ENCODE results near the gene FLVCR2.
"Not testable (repeated sequence)": the region's sequence is repeated elsewhere in the genome, so short reads cannot be mapped to it uniquely, and the experiment has no call there.

Gene FLVCR2

GRCh38 chr14:75600100-75600499 lies 21.7 kb downstream of the FLVCR2 start:
- DNase-seq: not testable (repeated sequence)

GRCh38 chr14:75601061-75601460 lies 22.6 kb downstream of the FLVCR2 start:
- not testable (repeated sequence) for DNase-seq

DNA sequence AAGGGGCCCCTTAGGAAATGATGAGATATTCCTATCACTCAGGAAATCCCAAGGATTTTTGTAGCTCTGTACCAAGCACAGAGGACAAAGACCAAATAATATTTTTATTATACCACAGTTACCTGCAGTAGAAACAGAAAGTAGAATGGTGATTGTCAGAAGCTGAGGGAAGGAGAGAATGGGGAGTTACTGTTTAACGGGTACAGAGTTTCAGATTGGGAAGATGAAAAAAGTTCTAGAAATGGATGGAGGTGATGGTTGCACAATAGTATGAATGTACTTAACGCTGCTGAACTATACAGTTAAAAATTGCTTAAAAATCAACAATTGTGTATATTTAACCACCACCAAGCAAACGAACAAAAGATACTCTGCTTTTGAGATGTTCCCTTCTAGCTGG lies 24.1 kb downstream of the FLVCR2 start:
- DNase-seq: no peak

DNA sequence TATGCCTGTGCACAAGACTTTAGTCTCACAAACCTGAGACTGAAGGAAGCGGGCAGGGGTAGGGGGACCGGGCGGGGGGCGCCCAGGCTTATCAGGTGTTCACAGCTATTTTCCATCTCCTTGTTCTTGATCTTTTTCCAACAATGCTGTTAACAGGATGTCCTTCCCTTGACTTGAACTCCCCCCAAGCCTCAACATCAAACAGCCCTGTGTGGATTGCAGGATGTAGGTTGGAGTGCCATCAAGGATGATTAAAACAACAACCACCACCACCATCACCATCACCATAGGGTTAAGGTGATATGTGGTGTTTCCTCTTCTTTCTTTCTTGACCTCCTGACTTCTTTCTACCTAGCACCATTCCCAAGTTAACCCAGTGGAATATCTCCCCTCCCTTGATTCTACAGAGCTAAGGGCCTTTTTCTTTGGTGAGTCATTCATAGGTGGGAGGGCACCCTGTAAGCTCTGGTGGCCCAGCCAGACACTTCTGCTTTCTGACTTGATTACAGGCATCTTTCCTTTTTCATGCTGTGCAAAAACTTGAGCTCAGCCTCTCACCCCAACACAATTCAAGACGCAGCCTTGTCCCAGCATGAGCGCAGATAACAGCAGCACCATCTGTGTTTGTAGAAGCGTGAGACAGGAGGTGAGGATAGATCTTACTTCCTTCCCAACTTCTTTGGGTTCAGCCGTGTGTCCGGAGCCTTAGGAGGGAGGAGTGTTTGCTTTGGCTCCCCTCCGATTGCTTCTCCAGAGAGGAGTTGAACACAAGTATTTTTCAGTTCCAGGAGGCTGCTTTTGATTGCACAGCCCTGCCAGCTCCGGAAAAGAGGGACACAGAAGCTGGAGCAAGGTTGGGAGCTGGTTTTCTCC lies 26.8 kb downstream of the FLVCR2 start:
- no peak for DNase-seq

GRCh38 chr14:75605916-75606315 lies 27.5 kb downstream of the FLVCR2 start:
- DNase-seq: no peak

GRCh38 chr14:75607044-75607443 lies 28.6 kb downstream of the FLVCR2 start:
- DNase-seq: no peak

GRCh38 chr14:75607842-75608640 lies 29.6 kb downstream of the FLVCR2 start:
- no peak for DNase-seq

DNA sequence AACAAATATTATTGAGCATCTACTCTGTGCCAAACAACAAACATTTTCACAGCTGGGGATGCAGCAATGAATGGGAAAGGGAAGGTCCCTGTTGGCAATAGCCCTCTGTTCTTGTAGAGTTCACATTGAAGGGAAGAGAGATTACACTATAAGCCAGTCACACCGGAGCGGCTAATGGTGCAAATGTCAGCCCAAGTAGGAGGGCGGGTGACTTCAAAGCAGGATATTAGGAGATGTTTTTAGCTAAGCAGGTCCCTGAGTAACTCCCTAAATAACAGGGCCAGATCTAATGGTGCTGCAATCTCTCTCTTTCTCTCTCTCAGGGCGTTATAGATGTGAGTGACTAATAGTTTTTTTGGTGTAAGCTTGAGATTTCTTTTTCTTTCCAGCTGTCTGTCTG lies 30.7 kb downstream of the FLVCR2 start:
- DNase-seq: no peak

- no peak for DNase-seq
These were observed 31.4 kb downstream of the FLVCR2 start for GRCh38 chr14:75609606-75610475.

GRCh38 chr14:75610834-75611233 lies 32.4 kb downstream of the FLVCR2 start:
- DNase-seq: no peak

GRCh38 chr14:75612157-75612556 lies 33.7 kb downstream of the FLVCR2 start:
- DNase-seq: no peak

DNA sequence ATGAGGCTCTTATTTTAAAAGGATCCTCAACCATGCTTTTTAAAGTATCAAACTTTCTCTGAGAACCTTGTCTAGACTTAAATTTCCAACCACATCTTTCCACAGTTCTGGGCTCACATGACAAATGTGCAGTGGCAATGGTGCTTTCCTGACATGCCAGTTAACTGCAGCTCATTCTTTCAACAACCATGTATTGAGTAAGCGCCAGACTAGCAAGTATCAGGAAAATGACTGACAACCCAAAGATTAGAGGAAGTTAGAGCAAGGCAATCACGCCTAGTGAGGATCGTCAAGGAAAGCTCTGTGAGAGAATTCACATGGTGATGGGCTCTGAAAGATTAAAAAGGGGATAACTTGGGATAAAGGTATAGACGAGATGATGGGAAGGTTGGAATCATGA lies 35.8 kb downstream of the FLVCR2 start:
- no peak for DNase-seq

GRCh38 chr14:75615200-75615599 lies 36.8 kb downstream of the FLVCR2 start:
- no peak for DNase-seq

DNA sequence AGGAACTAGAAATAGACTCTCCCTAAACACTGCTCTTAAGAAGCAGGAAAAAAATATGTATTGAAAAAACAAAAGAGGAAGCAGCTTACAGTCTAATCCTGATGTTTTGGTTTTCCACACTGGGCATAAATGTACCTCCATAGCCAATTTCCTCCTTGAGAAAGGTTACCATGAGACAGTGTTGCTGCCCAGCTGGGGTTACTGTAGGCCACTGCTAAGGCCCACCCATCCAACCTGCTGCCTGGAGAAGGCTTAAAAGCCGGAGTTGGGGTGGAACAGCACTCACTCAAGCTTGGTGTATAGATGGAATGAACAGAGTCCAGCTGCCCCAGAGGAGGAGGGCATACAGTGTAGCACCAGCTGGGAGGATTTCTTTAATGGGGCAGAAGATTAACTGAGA lies 41.1 kb downstream of the FLVCR2 start:
- DNase-seq: no peak

DNA sequence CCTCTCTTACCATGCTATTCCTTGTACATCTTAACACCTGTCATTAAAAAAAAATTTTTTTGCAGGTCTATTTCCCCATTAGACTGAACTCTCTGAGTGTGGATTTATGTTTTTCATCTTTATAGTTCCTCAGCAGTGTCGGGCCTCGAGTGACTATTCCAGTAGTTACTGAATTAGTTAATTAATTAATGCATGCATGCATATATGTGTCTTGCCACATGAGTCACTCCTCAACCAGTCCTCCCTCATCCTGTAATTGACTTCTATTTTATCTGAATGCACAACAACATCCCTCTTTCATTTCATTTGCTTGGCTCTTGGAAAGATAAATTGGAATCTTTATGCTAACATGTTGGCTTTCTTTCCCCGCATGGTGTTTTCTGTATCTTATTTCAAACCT lies 46.6 kb downstream of the FLVCR2 start:
- DNase-seq: no peak

- no peak for DNase-seq
These were observed 48.0 kb downstream of the FLVCR2 start for GRCh38 chr14:75626396-75626795.

DNA sequence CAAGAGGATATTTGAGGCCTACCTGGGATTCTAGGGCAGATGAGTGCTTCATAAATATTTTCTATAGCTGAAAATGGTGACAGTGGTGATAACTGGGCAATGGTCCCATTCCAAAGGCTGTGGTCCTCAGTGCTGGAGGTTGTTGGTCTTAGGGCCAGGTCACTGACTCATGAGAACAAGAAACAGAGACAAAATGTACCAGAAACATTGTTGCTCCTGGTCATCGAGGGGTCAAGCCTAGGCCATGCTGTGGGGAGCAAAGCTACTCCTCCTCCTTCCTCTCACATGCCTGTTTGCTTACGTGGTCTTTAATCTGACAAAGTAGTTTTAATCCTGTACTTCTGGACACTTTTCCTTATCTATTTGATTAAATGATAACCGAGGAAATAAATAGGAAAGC lies 48.4 kb downstream of the FLVCR2 start:
- no peak for DNase-seq

- no peak for DNase-seq
These were observed 49.0 kb downstream of the FLVCR2 start for GRCh38 chr14:75627406-75627805.

DNA sequence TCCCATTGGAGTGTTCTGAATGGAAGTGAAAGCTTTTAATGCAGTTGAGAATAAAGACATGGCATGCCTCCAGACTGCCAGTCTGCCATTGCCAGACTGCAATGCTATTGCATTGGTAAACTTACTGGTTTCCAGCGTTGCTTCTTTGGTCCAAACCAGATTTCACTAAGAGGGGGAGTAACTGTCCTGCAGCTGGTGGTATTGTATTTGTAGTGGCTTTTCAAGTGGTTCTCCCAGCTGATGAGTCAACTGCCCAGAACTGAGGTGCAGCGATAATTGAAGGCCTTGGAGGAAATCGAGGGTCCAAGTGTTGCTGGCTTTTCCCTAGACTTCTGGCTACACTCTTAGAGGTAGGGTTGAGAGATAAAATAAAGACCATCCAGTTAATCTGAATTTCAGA lies 50.4 kb downstream of the FLVCR2 start:
- no peak for DNase-seq

DNA sequence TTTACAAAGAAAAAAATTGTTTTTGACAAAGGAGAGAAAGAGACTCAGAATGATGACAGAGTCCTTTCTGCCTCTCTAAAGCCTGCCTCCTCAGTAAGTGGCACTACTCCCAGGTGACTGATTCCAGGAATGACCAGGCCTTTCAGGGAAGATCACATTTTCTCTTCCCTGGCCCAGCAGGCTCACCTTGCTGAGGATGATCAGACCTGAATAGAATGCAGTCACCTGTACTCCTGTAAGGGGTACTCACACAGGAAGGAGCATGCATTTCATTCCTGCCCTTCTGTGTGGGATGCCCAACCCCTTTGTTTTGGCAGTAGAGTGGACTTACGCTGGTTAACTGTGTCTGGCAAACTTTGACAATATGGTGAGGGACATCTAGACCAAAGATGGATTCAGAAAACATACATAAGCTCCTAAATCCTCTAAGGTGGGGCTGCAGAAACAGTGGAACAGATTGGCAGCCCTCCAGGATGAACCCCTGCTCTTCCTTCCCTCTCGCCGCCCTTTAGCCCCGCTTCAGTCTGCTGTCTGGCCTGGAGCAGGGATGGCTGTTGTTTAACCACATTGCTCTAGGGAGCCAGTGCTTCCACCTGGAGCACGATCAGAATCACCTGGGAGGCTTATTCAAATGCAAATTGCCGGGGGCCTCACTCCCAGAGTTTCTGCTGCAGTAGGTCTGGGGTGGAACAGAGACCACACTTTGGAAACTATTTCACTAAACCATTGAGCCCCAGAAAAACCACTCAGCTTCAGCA lies 52.5 kb downstream of the FLVCR2 start:
- no peak for DNase-seq

DNA sequence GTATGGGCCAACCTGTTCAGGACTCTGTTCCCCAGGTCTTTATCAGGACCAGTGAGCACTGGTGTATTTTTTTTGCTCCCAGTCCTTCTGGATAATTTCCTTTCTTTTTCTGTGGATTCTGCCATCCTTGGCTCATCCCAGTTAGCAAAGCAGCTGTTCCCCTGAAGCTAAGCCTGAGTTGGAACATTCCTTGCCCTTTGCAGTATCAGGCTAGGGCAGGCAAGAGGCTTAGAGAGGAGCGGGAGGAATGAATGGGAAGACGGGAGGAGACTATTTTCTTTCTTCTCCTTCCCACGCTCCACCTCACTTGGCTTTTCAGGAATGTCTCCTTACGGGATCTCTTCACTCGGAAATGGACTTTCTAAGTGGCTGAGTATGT lies 53.0 kb downstream of the FLVCR2 start:
- DNase-seq: no peak

DNA sequence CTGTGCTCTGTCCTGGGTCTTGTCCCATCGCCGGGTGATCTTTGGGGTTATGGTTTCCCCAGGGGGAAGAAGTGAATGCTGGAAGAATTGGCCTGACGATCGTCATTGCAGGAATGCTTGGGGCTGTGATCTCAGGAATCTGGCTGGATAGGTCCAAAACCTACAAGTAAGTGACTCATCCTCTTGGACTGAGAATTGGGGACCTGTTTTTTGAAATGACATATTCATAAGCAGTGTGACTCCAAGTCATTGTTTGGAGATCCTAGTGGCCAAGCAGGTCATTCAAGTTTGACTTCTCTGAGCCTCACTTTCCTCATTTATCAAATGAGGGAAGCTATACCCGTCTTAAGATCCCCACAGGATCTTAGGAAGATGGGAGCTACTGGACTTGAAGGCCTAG lies 56.4 kb downstream of the FLVCR2 start:
- no peak for DNase-seq
